GM19240 (cell line): ENCODE data around the gene JADE2.
A peak's percentile ranks its signal among the peaks of the same experiment; 100 is the strongest.
"Not testable (repeated sequence)": the region's sequence is repeated elsewhere in the genome, so short reads cannot be mapped to it uniquely, and the experiment has no call there.

ENCODE experiments used
- DNase-seq: peaks from one replicate; pipeline ENCODE4 v3.0.0; 2011; ENCODE audit warnings: low spot score; ENCODE audit not compliant: insufficient read length

The JADE2 gene

DNA sequence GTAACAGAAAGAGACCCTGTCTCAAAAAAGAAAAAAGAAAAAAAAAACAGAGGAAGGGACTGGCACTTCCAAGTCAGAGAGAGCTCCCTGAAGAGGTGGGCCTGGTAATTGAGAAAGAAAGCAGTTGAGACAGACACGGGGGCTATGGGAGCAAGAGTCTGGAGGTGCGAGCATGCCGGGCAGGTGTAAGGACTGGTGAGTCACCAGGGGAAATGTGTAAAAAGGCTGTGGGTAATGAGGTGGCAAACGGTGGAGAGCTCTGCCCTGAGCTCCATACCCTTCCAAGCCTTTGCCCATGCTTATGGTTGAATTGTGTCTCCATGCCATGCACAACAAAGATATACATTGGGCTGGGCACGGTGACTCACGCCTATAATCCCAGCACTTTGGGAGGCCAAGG, 18.0 kb upstream of the JADE2 start:
- DNase-seq: no peak

DNA sequence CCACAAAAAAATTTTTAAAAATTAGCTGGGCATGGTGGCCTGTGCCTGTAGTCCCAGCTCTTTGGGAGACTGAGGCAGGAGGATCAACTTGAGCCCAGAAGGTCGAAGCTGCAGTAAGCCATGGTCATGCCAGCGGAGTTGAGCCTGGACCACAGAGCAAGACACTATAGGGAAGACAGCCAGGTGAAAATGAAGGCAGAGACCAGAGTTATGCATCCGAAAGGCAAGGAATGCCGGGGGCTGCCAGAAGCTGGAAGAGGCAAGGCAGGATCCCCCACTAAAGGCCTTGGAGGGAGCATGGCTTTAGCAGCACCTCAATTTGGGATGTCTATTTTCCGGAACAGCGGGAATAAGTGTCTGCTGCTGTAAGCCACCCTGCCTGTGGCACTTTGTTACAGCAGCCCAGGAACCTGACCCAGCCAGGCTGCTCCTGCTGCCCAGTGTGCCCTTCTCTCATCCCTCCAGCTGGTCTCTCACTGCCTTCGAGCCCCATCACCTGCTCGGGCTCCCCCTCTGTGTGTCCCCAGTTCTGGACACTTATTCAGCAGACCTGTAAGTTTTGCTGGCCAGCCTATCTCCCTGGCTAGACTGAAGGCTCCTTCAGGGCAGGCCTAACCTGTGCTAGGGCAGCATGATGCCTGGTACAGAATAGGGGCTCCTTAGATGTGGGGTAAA, 16.8 kb upstream of the JADE2 start:
- DNase-seq: no peak

- no peak for DNase-seq
These were observed 16.0 kb upstream of the JADE2 start for GRCh38 chr5:134509308-134510040.

GRCh38 chr5:134510970-134511795, 14.3 kb upstream of the JADE2 start:
- no peak for DNase-seq

DNA sequence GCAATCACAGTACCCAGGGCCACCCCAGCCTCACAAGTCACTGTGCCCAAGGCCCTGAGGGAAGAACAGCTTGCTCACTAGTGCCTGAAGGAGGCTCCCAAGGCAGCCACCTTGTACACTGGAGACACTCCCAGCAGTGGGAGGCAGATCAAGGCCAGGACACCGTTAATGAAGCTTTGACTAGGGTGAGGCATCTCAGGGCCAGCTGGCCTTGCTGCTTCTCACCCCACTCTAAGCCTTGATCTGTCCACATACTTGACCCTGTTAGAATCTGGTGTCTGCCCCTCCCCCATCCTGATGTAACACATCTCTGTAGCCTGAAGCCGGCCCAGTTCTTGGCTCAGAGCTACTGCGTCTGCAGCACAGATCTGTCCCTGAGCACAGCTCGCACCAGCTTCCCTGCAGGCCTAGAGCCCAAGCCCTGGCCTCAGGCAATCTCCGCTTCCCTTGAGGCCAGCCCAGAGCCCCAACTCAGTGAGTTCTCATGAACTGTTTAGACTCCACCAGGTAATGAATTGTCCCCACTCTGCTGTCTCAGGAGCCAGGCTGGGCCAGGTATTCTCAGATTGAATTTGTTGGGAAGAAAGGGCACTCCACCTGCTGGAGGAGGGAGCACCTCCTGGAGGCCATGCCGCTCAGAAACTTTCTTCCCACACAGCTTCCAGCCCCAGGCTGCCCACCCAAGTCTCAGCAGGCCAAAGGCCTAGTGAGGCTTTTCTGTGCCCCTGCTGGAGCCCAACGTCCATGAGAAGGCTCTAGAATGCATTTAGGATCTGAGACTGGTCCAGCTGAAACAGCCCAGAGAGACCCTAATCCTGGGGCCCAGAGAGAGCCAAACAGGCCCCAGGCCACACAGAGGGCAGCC, 13.4 kb upstream of the JADE2 start:
- no peak for DNase-seq

- DNase-seq: no peak
These were observed 12.8 kb upstream of the JADE2 start for GRCh38 chr5:134512661-134512999.

DNA sequence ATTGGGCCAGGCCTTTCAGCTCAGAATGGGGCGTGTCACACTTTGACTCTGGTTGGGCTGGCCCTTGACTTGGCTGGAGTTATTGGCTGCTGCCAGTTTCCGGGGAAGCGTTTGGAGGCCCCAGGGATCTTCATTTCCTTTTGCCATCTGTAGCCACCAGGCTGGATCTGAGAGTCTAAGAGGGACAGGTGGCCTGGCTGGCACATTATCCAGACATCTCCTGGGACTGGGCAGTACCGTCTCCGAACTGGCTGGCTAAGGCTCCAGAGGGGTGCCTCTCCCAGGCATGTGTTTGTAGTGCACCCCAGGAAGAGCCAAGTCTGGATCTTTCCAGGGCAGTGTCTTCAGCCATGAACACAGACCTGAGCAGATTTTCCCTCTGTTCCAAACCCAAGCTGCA, 9.7 kb upstream of the JADE2 start:
- DNase-seq: no peak

DNA sequence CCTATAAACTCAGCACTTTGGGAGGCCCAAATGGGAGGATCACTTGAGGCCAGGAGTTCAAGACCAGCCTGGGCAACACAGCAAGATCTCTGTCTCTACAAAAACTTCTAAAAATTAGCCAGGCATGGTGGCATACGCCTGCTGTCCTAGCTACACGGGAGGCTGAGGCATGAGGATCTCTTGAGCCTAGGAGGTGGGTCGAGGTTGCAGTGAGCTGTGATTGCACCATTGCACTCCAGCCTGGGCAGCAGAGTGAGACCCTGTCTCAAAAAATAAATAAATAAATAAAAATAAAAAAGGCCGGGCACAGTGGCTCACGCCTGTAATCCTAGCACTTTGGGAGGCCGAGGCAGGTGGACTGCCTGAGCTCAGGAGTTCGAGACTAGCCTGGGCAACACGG, 8.5 kb upstream of the JADE2 start:
- DNase-seq: not testable (repeated sequence)

DNA sequence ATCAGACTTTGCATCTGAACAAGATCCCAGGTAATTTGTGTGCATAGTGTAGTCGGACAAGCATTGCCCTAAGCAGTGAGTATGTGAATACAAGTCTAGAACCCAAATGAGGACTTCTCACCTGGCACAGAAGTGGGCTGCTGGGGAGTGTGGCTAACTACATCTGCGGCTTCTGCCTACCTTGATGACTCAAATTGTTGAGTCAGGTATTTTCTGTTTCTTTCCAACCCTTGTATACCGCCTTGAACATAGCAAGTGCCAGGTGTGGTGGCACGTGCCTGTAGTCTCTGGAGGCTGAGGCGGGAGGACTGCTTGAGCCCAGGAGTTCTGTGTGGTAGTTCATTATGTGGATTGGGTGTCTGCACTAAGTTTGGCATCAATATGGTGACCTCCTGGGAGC, 7.9 kb upstream of the JADE2 start:
- no peak for DNase-seq

DNA sequence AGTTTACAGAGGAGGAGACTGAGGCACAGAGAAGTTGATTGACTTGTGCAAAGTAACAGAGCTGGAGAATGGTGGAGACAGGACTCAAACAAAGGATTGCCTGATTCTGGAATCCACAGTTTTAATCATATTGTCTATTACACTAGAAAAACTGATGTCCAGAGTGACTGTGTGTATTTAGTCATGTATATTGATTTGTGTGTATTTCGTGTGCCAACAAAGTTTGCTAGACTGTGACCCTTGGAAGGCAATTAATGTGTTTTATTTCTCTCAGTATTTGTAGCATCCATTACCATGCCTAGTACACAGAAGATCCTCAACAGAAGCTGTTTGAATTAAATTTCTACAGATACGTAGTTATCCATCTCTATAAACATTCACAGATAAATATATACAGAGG, 5.5 kb upstream of the JADE2 start:
- no peak for DNase-seq

DNA sequence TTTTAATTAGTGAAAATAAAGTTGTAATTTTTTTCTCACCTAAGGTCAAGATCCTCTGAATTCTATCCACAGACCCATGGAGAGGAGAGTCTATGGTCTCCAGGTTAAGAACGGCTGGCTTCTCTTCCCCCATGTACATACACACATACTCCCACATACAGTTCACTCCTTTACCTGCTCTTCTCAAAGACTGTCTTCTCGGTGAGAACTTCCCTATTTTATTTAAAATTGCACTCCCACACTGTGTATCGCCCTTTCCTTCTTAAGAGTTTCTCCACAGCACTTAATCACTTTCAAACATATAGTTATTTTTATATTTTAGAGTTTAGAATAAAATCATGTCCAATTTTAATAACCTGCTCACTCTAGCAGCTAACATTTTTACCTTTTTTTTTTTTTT, 3.6 kb upstream of the JADE2 start:
- DNase-seq: no peak

DNA sequence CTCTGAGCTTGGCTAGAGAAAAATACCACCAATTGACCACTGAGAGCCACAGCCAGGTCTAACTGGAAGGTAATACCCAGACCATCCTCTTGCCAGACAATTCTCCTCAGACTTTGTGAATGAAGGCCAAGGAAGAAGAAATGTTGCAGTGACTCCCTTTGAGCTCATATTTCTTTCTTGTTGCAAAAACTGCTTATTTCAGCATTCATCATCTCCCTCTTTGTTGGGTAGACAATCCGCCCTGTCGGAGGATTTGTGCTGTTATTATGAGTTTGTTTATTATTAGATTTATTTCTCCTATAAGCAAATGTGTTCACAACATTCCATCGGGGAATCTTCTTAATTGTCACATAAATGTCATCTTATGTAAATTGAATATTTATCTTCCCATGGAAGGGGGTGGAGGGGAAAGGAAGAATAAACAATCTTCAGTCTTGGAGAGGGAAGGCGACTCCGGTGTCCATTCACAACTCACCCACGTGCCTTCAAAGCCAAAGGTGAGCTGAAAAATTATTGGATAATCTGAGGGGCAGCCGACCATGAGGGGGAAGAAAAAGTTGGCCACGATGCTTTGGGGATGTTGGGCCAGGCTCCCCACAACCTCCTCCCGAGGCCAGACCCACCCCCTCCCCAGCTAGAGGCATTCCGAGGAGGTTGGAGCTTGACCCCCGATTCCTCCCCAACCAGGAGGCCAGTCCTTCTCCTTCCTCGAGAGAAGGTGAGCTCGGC, 1.8 kb upstream of the JADE2 start:
- no peak for DNase-seq

DNA sequence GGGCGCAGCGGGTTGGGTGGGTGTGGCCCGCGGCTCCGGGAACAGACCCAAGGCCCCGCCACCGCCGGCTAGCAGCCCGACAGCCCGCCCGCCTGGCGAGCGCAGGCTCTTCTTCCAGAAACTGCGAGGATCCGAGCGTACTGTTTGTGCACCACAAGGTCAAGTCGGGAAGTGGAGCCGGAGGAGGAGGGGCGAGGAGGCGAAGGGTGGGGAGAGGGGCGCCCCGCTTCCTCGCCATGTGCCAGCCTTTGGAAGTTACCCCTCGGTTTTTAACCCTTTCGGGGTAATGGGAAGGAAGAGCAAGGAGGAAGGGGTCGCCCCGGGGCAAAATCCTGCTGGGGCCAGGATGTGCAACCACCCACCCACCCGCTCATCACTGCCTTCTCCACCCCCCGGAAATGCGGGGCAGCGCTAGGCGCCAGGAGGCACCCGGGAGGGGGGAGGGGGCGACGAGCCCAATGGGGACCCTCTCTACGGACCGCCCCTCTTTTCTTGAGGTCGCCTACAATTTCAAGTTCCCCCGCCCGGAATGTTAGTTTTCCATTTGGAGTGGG, 1.1 kb upstream of the JADE2 start:
- DNase-seq: no peak

GRCh38 chr5:134525683-134526482, 413 bp downstream of the JADE2 start:
- no peak for DNase-seq

DNA sequence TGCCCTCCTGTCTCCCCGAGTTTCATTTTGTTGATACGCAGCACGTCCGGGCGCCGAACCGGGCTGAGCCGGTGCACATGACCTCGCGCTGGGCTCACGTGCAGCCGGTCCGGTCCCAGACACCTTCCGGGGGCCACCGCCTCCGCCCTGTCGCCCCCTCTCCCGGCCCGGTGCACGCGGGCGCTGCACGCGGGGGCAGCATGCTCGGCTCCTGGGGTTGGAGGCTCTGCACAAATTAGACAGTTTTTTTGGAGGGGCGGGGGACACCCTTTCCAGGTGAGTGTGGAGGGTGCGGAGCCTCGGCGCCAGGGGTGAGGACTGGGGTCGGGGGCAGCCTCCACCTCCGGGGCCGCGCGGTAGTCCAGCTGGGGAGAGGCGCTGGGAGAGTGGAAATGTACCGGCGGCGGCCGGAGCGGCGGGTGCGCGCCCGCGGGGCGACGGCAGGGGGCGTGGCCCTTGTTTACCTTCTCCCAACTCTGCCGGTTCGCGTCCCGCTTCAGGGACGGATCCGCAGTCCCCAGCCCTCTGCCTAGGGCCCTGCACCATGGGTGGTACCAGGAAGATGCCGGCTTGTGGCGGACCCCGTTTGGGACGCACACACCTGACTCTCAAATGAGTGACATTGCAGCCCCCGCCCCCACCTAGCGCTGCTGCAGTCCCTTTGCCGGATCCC, 1.1 kb downstream of the JADE2 start:
- no peak for DNase-seq

GRCh38 chr5:134527156-134527960, 1.9 kb downstream of the JADE2 start:
- peak; percentile 77 for DNase-seq

GRCh38 chr5:134527961-134528424, 2.5 kb downstream of the JADE2 start:
- no peak for DNase-seq

DNA sequence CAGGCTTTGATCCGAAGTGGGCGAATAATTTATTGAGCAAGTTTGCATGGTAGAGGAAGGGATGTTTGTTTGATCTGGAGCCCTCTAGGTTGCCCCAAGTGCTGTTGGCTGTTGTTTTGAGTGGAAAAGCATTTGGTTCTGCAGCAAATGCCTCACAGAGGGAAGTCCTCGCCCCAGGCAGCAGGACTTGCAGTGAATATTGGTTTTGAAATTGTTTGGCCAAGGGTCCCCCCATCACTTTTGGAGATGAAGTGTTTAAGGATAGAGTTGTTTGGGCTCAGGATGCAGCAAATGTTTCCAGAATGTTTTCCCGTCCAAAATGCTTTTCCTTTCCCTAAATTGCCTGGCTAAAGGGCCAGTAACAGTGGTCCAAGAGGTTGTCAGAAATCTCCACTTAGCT, 3.1 kb downstream of the JADE2 start:
- no peak for DNase-seq
